Measurements from ENCODE around the gene DERL3.

Gene DERL3

GRCh38 chr22:23801886-23802377, 36.9 kb downstream of the DERL3 start:
- no peak for DNase-seq

- DNase-seq, result no peak
Observed at GRCh38 chr22:23801238-23801821, 37.5 kb downstream of the DERL3 start.

GRCh38 chr22:23800297-23801237, 38.2 kb downstream of the DERL3 start:
- DNase-seq, result peak in 1 of 2 donors; percentile 49

- no peak for DNase-seq
Observed at GRCh38 chr22:23796461-23796860, 42.3 kb downstream of the DERL3 start.

GRCh38 chr22:23793326-23793725, 45.5 kb downstream of the DERL3 start:
- DNase-seq, result no peak

- DNase-seq, result no peak
Observed at GRCh38 chr22:23791738-23792645, 46.8 kb downstream of the DERL3 start.

GRCh38 chr22:23790819-23791737, 47.7 kb downstream of the DERL3 start:
- no peak for DNase-seq

- DNase-seq, result no peak
Observed at GRCh38 chr22:23789638-23790037, 49.2 kb downstream of the DERL3 start.

GRCh38 chr22:23789121-23789520, 49.7 kb downstream of the DERL3 start:
- no peak for DNase-seq

- no peak for DNase-seq
Observed at GRCh38 chr22:23787910-23788309, 50.9 kb downstream of the DERL3 start.

GRCh38 chr22:23787600-23787896, 51.3 kb downstream of the DERL3 start:
- peak in 1 of 2 donors; percentile 7 for DNase-seq

- DNase-seq, result peak; percentile 89 to 94
Observed at GRCh38 chr22:23786752-23787599, 51.8 kb downstream of the DERL3 start, which contains the start of gene SMARCB1. Gene SMARCB1, plus strand, starts transcription at chr22:23786966. Its CDS starts 204 bp downstream, at chr22:23787170.

- no peak for DNase-seq
Observed at GRCh38 chr22:23786261-23786710, 52.5 kb downstream of the DERL3 start.
